ENCODE results near the gene FSD1. TPM values are rescaled to one million over a fixed set of nuclear protein-coding genes. Genes with fewer than 3 reads are reported as not detected.
"Not testable (repeated sequence)": the region's sequence is repeated elsewhere in the genome, so short reads cannot be mapped to it uniquely, and the experiment has no call there.

FSD1 gene
- total RNA-seq, 1 experiment from 2014 or later: not detected

GRCh38 chr19:4267901-4268815 lies 36.2 kb upstream of the FSD1 start:
- no peak overlapping the region for H3K4me2 ChIP-seq
- H3K9me3 ChIP-seq (ENCODE audit: insufficient read depth, low read depth): no peaks in the 10 kb centered on the region
- H3K79me2 ChIP-seq (ENCODE audit: low read depth): no peaks in the 10 kb centered on the region
- no peaks in the 10 kb centered on the region for H3K27me3 ChIP-seq (ENCODE audit: insufficient read depth, low read depth)
- no peaks in the 10 kb centered on the region for H3F3A ChIP-seq (ENCODE audit: insufficient read depth, low read depth)
- no peak for DNase-seq
- no peak overlapping the region for H3K4me3 ChIP-seq
- CTCF ChIA-PET: interaction anchor here (0.6 to 1.9 kb wide), 6 partner anchors 74 to 1319 kb away, joined by 3 to 9 read pairs (median 4); no protein-coding TSS in a partner anchor
- TF ChIP-seq CTCF (conservative IDR thresholded peaks at IDR 0.05): no peak
- TF ChIP-seq EZH2 (IDR thresholded peaks at IDR 0.05; ENCODE audit: low read depth): no peak
- no peaks in the 10 kb centered on the region for H3K36me3 ChIP-seq (ENCODE audit: low read depth)
- no TSS peak for BruUV-seq (replicated peaks)
- H2AFZ ChIP-seq: no peak overlapping the region
- no peaks in the 10 kb centered on the region for H4K20me1 ChIP-seq (ENCODE audit: insufficient read depth)
- no peaks in the 10 kb centered on the region for H3K4me1 ChIP-seq (replicated peaks; ENCODE audit: insufficient read depth)
- H3K9me2 ChIP-seq (ENCODE audit: insufficient read depth): no peaks in the 10 kb centered on the region
- H3K27ac ChIP-seq: no peak overlapping the region
- POLR2A ChIA-PET (ENCODE audit: unreplicated experiment): interaction anchor here (0.7 kb wide), 1 partner anchor 267 kb away, joined by 14 read pairs; the partner anchor contains the start of gene PLIN5
- intact Hi-C loops (cut with micrococcal nuclease; ENCODE audit: unreplicated experiment): loop anchor here (1.0 kb wide), 1 partner anchor 84 kb away; no protein-coding TSS in a partner anchor

GRCh38 chr19:4268816-4269430 lies 35.5 kb upstream of the FSD1 start:
- no peaks in the 10 kb centered on the region for H3K79me2 ChIP-seq (ENCODE audit: low read depth)
- no peak for TF ChIP-seq EZH2 (IDR thresholded peaks at IDR 0.05; ENCODE audit: low read depth)
- TF ChIP-seq CTCF (conservative IDR thresholded peaks at IDR 0.05): no peak
- intact Hi-C loops (cut with micrococcal nuclease; ENCODE audit: unreplicated experiment): no loop called here
- H3K27ac ChIP-seq: no peak overlapping the region
- no peaks in the 10 kb centered on the region for H3F3A ChIP-seq (ENCODE audit: insufficient read depth, low read depth)
- no peaks in the 10 kb centered on the region for H3K4me1 ChIP-seq (replicated peaks; ENCODE audit: insufficient read depth)
- H2AFZ ChIP-seq: no peak overlapping the region
- DNase-seq: no peak
- no peaks in the 10 kb centered on the region for H4K20me1 ChIP-seq (ENCODE audit: insufficient read depth)
- ChIA-PET CTCF (interaction anchor here (0.6 kb wide), 1 partner anchor 73 kb away, joined by 3 read pairs; no protein-coding TSS in a partner anchor), POLR2A (ENCODE audit: unreplicated experiment) (no interaction called here)
- H3K27me3 ChIP-seq (ENCODE audit: insufficient read depth, low read depth): no peaks in the 10 kb centered on the region
- BruUV-seq (replicated peaks): no TSS peak
- H3K36me3 ChIP-seq (ENCODE audit: low read depth): no peaks in the 10 kb centered on the region
- no peaks in the 10 kb centered on the region for H3K9me3 ChIP-seq (ENCODE audit: insufficient read depth, low read depth)
- no peak overlapping the region for H3K4me3 ChIP-seq
- H3K9me2 ChIP-seq (ENCODE audit: insufficient read depth): no peaks in the 10 kb centered on the region
- no peak overlapping the region for H3K4me2 ChIP-seq

- no peaks in the 10 kb centered on the region for H3K27me3 ChIP-seq (ENCODE audit: insufficient read depth, low read depth)
- POLR2A ChIA-PET (ENCODE audit: unreplicated experiment): no interaction called here
- no TSS peak for BruUV-seq (replicated peaks)
- H3K79me2 ChIP-seq (ENCODE audit: low read depth): no peaks in the 10 kb centered on the region
- intact Hi-C loops (cut with micrococcal nuclease; ENCODE audit: unreplicated experiment): no loop called here
- no peak overlapping the region for H2AFZ ChIP-seq
- H3K27ac ChIP-seq: no peak overlapping the region
- TF ChIP-seq CTCF (conservative IDR thresholded peaks at IDR 0.05): no peak
- no peak for TF ChIP-seq EZH2 (IDR thresholded peaks at IDR 0.05; ENCODE audit: low read depth)
- no peak for DNase-seq
- H3K9me2 ChIP-seq (ENCODE audit: insufficient read depth): no peaks in the 10 kb centered on the region
- H3K4me2 ChIP-seq: no peak overlapping the region
- H3K4me3 ChIP-seq: no peak overlapping the region
- no peaks in the 10 kb centered on the region for H4K20me1 ChIP-seq (ENCODE audit: insufficient read depth)
- H3K36me3 ChIP-seq (ENCODE audit: low read depth): no peaks in the 10 kb centered on the region
- no peaks in the 10 kb centered on the region for H3F3A ChIP-seq (ENCODE audit: insufficient read depth, low read depth)
- H3K4me1 ChIP-seq (replicated peaks; ENCODE audit: insufficient read depth): no peaks in the 10 kb centered on the region
- CTCF ChIA-PET: no interaction called here
- H3K9me3 ChIP-seq (ENCODE audit: insufficient read depth, low read depth): no peaks in the 10 kb centered on the region
Measured at GRCh38 chr19:4272894-4273293, 31.5 kb upstream of the FSD1 start.

GRCh38 chr19:4274321-4274686 lies 30.1 kb upstream of the FSD1 start:
- H3K27ac ChIP-seq; H3K4me3 ChIP-seq; H3K4me2 ChIP-seq; H3K36me3 ChIP-seq (ENCODE audit: low read depth); intact Hi-C loops (cut with micrococcal nuclease; ENCODE audit: unreplicated experiment); H3K9me3 ChIP-seq (ENCODE audit: insufficient read depth, low read depth); H4K20me1 ChIP-seq (ENCODE audit: insufficient read depth); CTCF ChIA-PET; H2AFZ ChIP-seq; H3K4me1 ChIP-seq (replicated peaks; ENCODE audit: insufficient read depth); BruUV-seq (replicated peaks); H3F3A ChIP-seq (ENCODE audit: insufficient read depth, low read depth); H3K27me3 ChIP-seq (ENCODE audit: insufficient read depth, low read depth); H3K79me2 ChIP-seq (ENCODE audit: low read depth); DNase-seq; H3K9me2 ChIP-seq (ENCODE audit: insufficient read depth): not testable (repeated sequence)
- POLR2A ChIA-PET (ENCODE audit: unreplicated experiment): interaction anchor here (0.6 kb wide), 1 partner anchor 46 kb away, joined by 4 read pairs; no protein-coding TSS in a partner anchor

All from PC-9 (cell line).